HG02981 (cell line): ENCODE measurements around the gene KDM7A.
A peak's percentile ranks its signal among the peaks of the same experiment; 100 is the strongest.

Source experiments
- ATAC-seq: cut with Tn5 transposase; IDR thresholded peaks from one replicate; pipeline ENCODE4 v1.9.1; 2021; ENCODE audit warnings: mild to moderate bottlenecking, moderate library complexity; ENCODE audit not compliant: unreplicated experiment

KDM7A gene

GRCh38 chr7:140085447-140085846, 91.3 kb downstream of the KDM7A start:
- no peak for ATAC-seq

- peak; percentile 89 for ATAC-seq
Measured at GRCh38 chr7:140084972-140085371, 91.8 kb downstream of the KDM7A start.

GRCh38 chr7:140084142-140084655, 92.6 kb downstream of the KDM7A start:
- no peak for ATAC-seq

- no peak for ATAC-seq
Measured at GRCh38 chr7:140082770-140083169, 94.0 kb downstream of the KDM7A start.

- no peak for ATAC-seq
Measured at GRCh38 chr7:140081774-140082425, 94.9 kb downstream of the KDM7A start.

- no peak for ATAC-seq
Measured at GRCh38 chr7:140080919-140081318, 95.9 kb downstream of the KDM7A start.

GRCh38 chr7:140079121-140079536, 97.7 kb downstream of the KDM7A start:
- no peak for ATAC-seq

- no peak for ATAC-seq
Measured at GRCh38 chr7:140078392-140078791, 98.4 kb downstream of the KDM7A start.

GRCh38 chr7:140074780-140075179, 102.0 kb downstream of the KDM7A start:
- no peak for ATAC-seq

- ATAC-seq = no peak
Measured at GRCh38 chr7:140070546-140070945, 106.2 kb downstream of the KDM7A start.

GRCh38 chr7:140069298-140069949, 107.4 kb downstream of the KDM7A start:
- no peak for ATAC-seq

- no peak for ATAC-seq
Measured at GRCh38 chr7:140068033-140068432, 108.8 kb downstream of the KDM7A start.

GRCh38 chr7:140067052-140067451, 109.7 kb downstream of the KDM7A start:
- no peak for ATAC-seq

- ATAC-seq = peak; percentile 84
Measured at GRCh38 chr7:140062528-140063299, 114.1 kb downstream of the KDM7A start, which contains the start of gene PARP12. Gene PARP12 (minus strand): TSS chr7:140062951. CDS start chr7:140062847, 104 bp downstream.

GRCh38 chr7:140062118-140062527, 114.7 kb downstream of the KDM7A start:
- ATAC-seq = peak; percentile 35

GRCh38 chr7:140061607-140061930, 115.2 kb downstream of the KDM7A start:
- no peak for ATAC-seq

GRCh38 chr7:140060788-140061606, 115.8 kb downstream of the KDM7A start:
- no peak for ATAC-seq

GRCh38 chr7:140060243-140060630, 116.5 kb downstream of the KDM7A start:
- ATAC-seq = no peak

GRCh38 chr7:140059273-140060242, 117.2 kb downstream of the KDM7A start:
- no peak for ATAC-seq

GRCh38 chr7:140058517-140058916, 118.3 kb downstream of the KDM7A start:
- no peak for ATAC-seq
